GM21786 (cell line): ENCODE measurements around the gene ABHD15.

ENCODE experiments used
- ATAC-seq: cut with Tn5 transposase; IDR thresholded peaks from one replicate; pipeline ENCODE4 v1.9.1; 2021; ENCODE audit not compliant: unreplicated experiment

Gene ABHD15

DNA sequence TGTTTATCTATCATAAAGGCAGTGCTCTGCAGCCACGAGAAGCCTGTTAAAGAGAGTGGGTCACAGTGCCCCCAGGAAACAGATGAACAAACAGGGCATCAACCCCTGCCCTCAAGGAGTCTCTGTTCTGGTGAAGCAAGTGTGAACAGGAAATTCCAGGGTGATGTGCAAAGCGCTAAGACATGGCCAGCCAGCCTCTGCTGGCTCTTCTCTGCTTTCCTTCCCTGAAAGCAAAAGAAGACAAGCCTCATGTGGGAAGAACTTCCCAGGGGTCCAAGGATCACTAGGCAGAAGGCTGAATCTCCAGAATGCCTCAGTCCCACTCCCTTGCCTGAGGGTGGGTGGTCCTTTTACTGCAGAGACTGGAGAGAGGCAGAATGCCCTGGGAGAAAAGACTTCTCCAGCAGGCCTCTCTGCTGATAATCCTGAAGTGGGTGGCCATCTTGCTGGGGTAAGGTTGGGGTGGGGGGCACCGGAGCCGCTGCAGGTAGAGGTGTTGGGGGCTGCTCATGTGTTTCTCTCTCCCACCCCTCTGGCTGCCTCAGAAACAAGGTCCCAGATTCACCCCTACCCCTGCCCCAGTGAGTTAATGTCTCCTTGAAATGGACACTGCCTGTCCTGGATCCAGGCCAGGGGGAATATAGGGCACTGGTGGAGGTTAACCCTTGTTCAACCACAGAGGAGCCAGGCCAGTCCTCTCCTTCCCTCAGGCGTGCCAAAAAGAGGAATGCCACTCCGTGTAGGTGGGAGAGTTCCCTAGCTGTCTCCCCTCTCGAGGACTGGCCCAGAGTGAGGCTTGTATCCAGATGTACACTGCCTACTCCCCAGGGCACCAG lies 28.5 kb upstream of the ABHD15 start:
- ATAC-seq = no peak

GRCh38 chr17:29594519-29595090 lies 27.8 kb upstream of the ABHD15 start:
- ATAC-seq = no peak

DNA sequence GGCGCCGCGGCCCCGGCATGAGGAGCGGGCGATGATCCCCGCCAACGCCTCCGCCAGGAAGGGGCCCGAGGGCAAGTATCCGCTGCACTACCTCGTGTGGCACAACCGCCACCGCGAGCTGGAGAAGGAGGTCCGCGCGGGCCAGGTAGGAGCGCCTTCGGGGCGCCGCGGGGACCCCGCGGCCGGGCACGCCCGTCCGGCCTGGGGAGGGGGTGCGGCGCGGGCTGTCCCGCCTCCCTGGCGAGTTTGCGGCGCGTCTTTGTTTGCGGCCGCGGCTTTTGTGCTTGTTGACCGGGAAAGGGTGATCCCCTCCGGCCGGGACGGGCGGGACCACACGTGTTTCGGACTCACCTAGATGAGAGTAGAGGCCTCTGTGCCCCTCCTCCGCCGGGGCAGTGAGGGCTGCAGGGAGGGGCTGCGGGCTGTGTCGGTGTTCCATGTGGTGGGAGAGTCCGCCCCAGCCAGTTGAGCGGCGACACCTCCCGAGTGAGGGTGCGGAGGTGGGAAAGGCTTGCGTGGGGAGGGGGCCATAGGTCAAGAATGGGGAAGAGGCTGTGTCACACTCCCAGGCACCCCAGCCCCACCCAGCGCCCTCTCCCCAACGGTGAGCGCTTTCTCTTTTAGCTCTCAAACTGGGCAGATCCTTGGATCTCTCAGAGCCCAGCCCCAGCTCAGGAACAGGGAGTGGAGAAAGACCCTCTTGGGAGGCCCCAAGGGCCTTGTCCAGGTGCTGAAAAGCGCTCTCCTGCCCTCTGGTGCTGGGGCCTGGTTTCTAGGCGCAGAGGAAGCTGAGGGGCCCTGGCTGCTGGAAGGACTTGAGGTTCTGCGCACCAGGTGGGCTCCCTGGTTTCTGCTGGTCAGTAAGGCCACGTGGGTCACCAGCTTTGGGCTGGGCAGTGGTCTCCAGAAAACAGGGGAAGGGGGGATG lies 27.0 kb upstream of the ABHD15 start:
- ATAC-seq = no peak

- no peak for ATAC-seq
These were observed 26.2 kb upstream of the ABHD15 start, which contains the start of gene ANKRD13B for GRCh38 chr17:29592850-29593551. Gene ANKRD13B (plus strand): TSS chr17:29593132. CDS start chr17:29593622, 490 bp downstream.

GRCh38 chr17:29591737-29592608 lies 25.1 kb upstream of the ABHD15 start:
- no peak for ATAC-seq

- ATAC-seq = no peak
These were observed 24.4 kb upstream of the ABHD15 start for GRCh38 chr17:29591146-29591736.

DNA sequence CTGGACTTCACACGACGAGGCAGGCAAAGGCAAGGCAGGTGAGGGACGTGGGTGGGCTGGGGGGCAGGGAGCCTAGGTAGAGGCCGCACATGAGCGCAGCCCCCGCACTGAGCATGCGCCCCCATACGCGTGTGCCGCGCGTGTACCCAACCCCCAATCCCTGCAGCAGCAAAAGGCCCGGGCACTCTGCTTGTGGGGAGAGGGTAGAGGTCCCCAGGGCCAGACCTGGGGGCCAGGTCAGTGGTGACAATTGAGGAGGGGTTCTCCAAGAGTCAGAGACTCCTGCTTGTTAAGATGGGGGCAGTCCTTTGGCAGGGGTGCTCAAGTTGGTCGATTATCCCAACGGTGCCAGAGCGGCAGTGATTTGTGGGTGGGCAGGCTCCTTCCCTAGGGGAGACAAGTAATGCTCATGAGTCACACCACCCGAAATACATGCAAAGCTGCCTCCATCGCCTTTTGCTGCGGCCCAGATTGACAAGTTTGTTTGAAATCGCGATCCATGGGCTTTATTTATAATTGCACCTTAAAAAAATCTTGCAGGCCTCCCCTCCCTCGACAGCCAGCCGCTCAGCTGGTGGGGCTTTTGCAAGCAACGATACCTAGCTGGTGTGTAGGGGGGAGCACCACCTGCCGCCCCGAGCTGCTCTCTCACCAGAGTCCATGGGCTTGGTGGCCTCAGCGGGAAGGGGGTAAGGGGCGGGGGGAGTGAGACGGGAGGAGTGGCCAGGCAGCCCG lies 23.7 kb upstream of the ABHD15 start:
- ATAC-seq = no peak

GRCh38 chr17:29589524-29590410 lies 22.9 kb upstream of the ABHD15 start, which contains the start of gene GIT1:
Gene GIT1 (minus strand): TSS chr17:29589648. CDS start chr17:29589378, 270 bp downstream.
- no peak for ATAC-seq

- ATAC-seq = no peak
These were observed 21.9 kb upstream of the ABHD15 start for GRCh38 chr17:29588562-29589411.

DNA sequence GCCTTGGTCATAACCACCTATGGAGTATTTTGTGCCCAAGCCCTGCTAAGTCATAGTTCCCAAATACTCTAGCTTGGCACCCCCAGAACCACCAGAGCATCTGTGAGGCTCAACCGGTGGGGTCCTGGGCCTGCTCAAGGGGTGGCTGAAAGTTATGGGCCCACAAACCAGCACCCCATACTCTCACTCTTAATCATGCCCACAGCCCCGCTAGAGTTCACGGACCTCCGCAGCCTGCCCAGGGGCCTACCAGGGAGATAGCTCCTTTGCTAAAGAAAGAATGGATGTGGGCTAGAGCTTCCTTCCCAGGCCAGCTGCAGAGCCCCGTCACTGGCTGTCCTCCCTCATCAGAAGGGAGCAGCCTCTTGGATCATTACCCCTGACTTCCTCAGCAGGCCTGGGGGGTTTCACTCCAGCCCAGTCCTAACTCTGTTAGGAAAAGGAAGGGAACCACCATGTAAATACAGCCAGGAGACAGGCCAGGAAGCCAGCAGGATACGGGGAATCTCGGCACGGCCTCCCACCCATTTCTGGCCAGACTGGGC lies 21.3 kb upstream of the ABHD15 start:
- ATAC-seq = no peak

GRCh38 chr17:29587591-29587990 lies 20.8 kb upstream of the ABHD15 start:
- no peak for ATAC-seq

DNA sequence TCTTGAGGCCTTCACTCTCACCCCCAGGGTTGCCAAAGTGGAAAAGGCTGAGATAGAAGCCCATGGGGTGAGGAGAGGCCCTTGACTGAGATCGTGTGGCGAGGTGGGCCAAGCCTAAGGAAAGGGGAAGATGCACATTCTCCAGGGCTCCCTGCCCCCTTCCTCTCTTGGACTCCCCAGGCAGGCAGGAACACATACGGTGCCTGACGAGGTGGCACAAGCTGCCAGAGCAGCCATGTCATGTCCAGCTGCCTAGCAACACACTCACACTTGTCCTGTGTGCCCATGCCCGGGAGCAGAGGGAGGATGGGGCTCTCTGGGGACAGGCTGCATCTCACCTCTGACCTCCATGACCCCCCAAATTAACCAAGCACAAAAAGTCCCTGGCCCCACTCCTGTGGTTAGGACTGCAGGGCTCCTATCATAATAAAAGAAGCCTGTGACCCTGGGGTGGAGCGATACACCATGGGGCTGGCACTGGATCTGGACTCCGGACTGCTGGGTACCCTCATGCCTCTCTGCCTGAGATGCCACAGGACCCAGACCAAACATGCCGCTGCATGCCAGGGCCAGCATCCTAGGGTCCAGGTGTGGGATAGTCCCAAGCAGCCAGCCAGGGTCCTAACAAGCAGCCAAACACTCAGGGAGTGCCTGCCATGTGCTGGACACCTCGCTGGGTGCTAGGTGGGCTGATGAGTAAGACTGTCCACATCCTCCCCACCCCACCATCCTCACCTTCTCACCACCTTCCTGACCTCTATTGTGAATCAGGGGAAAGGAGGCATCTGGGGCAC lies 20.0 kb upstream of the ABHD15 start:
- ATAC-seq = no peak

GRCh38 chr17:29585080-29585751 lies 18.4 kb upstream of the ABHD15 start:
- ATAC-seq = no peak

DNA sequence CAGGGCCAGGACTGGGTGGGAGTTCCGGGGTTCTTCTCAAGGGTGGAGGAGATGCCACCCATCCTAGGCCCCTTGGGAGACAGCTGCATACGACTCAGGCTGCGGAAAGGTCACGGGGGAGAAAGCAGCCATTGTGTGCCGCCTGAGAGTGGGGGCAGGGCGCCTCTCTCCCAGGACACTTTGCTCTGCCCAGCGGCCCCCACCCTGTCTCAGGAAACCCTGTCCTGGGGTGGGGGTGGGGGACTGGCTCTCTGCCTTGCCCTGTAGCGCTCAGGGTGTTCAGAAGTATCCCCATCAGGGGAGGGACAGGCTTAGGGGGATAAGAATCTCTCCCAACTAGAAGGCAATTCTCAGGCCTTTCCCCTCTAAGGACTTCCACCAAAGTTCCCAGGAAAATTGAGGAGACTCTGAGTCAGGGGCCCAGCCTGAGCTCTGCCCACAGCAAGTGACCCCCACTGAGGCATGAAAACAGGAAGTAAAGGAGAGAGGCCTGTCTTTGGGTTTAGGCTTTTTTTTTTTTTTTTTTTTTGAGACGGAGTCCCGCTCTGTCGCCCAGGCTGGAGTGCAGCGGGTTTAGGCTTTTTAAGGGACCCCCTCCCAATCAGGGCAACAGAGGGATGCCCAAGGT lies 17.7 kb upstream of the ABHD15 start:
- ATAC-seq = no peak
